Measurements from ENCODE around the gene MYEOV.

DNA sequence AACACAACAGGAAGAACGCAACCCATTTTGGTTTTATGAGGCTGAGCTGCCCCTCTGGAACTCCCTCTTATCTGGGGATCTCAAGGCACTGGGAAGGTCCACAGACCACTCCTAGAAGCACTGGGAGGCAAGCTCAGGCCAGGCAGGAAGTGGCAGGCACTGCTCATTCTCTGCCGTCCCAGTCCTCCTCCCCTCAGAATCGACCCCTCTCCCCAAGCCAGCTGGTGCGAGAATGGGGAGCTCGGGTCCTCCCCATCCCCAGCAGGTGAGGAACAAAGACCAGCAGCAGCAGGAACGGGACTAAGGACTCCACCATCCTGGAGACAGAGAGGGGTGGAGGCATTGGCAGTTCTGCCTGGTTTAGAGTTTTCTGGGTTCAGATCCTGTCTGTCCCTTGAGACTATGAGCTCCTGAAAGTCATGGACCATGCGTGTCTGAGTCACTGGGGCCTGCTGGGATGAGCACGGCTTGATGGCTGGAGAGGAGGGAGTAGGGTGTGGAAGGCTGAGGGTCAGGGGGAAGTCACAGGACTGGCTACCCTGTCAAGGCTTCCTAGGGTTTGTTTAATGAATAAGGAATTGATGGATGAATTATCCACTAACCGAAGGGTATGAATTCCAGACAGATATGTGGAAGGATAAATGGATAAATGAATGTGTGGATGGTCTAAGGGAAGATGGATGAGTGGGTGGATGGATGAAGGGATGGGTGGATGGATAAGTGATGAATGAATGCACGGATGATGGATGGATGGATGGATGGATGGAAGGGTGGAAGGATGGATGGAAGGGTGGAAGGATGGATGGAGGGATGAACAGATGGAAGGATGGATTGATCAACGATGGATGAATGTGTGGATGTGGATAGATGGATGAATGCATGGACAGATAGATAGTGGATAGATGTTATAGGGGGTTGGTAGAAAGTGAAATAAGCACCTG, 6.4 kb downstream of the MYEOV start:
- TF ChIP-seq EP300 (IDR thresholded peaks at IDR 0.05) (no peak), POLR2A (IDR thresholded peaks at IDR 0.05; ENCODE audit: low read depth) (no peak)

Measured in esophagus muscularis mucosa (tissue), 2 donors.